IMR-90 (cell line): Measurements from ENCODE around the gene AKR1C8. TPM values are rescaled to one million over a fixed set of nuclear protein-coding genes. Genes with fewer than 3 reads are reported as not detected.

Experiments
- ATAC-seq: fragments of 200-7000 bp; cut with Tn5 transposase; 2 replicates; pipeline ENCODE4 v1.9.1; 2020; ENCODE audit warnings: low read depth, mild to moderate bottlenecking, moderate library complexity
- BruUV-seq: library from RNA; stranded (reverse); fragments of 400-500 nt; replicated peaks from 2 replicates; lab custom pipeline; 2021; lab: Mats Ljungman, UMichigan
- CTCF ChIA-PET: fragments of 300-600 bp; formaldehyde crosslinking; extraction: SDS; loops from one replicate; lab custom pipeline; 2021; ENCODE audit warnings: antibody characterized with exemption; lab: Yijun Ruan, JAX
- POLR2A ChIA-PET: fragments of 300-600 bp; sonication (Branson Sonifier 250); formaldehyde crosslinking; loops from one replicate; lab custom pipeline; 2022; ENCODE audit warnings: antibody characterized with exemption; ENCODE audit not compliant: unreplicated experiment; lab: Charles Lee
- DNase-seq: peaks from one replicate; pipeline ENCODE4 v3.0.0; 2013
- H2AFZ ChIP-seq: replicated peaks from 2 replicates; pipeline ENCODE3; 2013; ENCODE audit warnings: low read length, mild to moderate bottlenecking; ENCODE audit not compliant: poor library complexity
- H2AK5ac ChIP-seq: 2 replicates; pipeline ENCODE4 v1.6.1; 2013; ENCODE audit warnings: low read depth, low read length, inconsistent platforms
- H2AK9ac ChIP-seq: replicated peaks from 2 replicates; pipeline ENCODE3; 2013; ENCODE audit warnings: mild to moderate bottlenecking, low read depth, low read length, moderate library complexity; ENCODE audit not compliant: poor library complexity
- H2BK120ac ChIP-seq: 2 replicates; pipeline ENCODE4 v1.6.1; 2013; ENCODE audit warnings: low read depth, low read length, inconsistent platforms
- H2BK15ac ChIP-seq: 3 replicates; pipeline ENCODE4 v1.6.1; 2013; ENCODE audit warnings: low read depth, low read length, inconsistent platforms
- H2BK20ac ChIP-seq: 2 replicates; pipeline ENCODE4 v1.6.1; 2013; ENCODE audit warnings: low read depth, mild to moderate bottlenecking, inconsistent platforms, low read length, moderate library complexity
- H2BK5ac ChIP-seq: 2 replicates; pipeline ENCODE4 v1.6.1; 2013; ENCODE audit warnings: mild to moderate bottlenecking, low read depth, low read length, inconsistent platforms; ENCODE audit not compliant: poor library complexity, severe bottlenecking
- H3K14ac ChIP-seq: replicated peaks from 2 replicates; pipeline ENCODE4 v1.6.1; 2013; ENCODE audit warnings: low read depth, low read length, inconsistent platforms
- H3K18ac ChIP-seq: 2 replicates; pipeline ENCODE4 v1.6.1; 2013; ENCODE audit warnings: low read depth, low read length, control low read depth
- H3K23ac ChIP-seq: 2 replicates; pipeline ENCODE4 v1.6.1; 2013; ENCODE audit warnings: low read depth, low read length, inconsistent platforms
- H3K27ac ChIP-seq: 2 replicates; pipeline ENCODE4 v1.5.1; 2013; ENCODE audit warnings: mild to moderate bottlenecking, control low read depth, low read length; ENCODE audit not compliant: insufficient read depth
- H3K27me3 ChIP-seq: 2 replicates; pipeline ENCODE4 v1.6.1; 2013; ENCODE audit warnings: low read length; ENCODE audit not compliant: control insufficient read depth, insufficient read depth
- H3K36me3 ChIP-seq: 2 replicates; pipeline ENCODE4 v1.6.1; 2013; ENCODE audit warnings: low read length, mixed read lengths; ENCODE audit not compliant: control insufficient read depth, insufficient read depth
- H3K4ac ChIP-seq: 2 replicates; pipeline ENCODE4 v1.6.1; 2013; ENCODE audit warnings: low read depth, low read length, inconsistent platforms
- H3K4me1 ChIP-seq: 2 replicates; pipeline ENCODE4 v1.6.1; 2013; ENCODE audit warnings: low read length, mixed read lengths; ENCODE audit not compliant: control insufficient read depth, insufficient read depth
- H3K4me2 ChIP-seq: 2 replicates; pipeline ENCODE4 v1.6.1; 2013; ENCODE audit warnings: low read depth, mild to moderate bottlenecking, control low read depth, low read length, moderate library complexity
- H3K4me3 ChIP-seq: 2 replicates; pipeline ENCODE4 v1.5.1; 2013; ENCODE audit warnings: low read depth, mild to moderate bottlenecking, control low read depth, low read length, moderate library complexity; ENCODE audit not compliant: insufficient read depth
- H3K56ac ChIP-seq: 2 replicates; pipeline ENCODE4 v1.6.1; 2013; ENCODE audit warnings: low read length, inconsistent platforms; ENCODE audit not compliant: insufficient read depth; ENCODE audit errors: extremely low read depth
- H3K79me1 ChIP-seq, 2 experiments: 2 replicates each; pipeline ENCODE4 v1.6.1; 2013; ENCODE audit warnings: low read length in 2 of 2, inconsistent platforms in 1 of 2, low read depth in 1 of 2
- H3K9ac ChIP-seq: 2 replicates; pipeline ENCODE4 v1.6.1; 2013; ENCODE audit warnings: low read depth, low read length, control low read depth
- H3K9me1 ChIP-seq: 2 replicates; pipeline ENCODE4 v1.6.1; 2013; ENCODE audit warnings: low read length, inconsistent platforms; ENCODE audit not compliant: insufficient read depth
- H3K9me3 ChIP-seq: 2 replicates; pipeline ENCODE4 v1.6.1; 2013; ENCODE audit warnings: low read length; ENCODE audit not compliant: control insufficient read depth, insufficient read depth
- H4K20me1 ChIP-seq: 2 replicates; pipeline ENCODE4 v1.6.1; 2013; ENCODE audit warnings: low read length, inconsistent platforms; ENCODE audit not compliant: insufficient read depth
- H4K5ac ChIP-seq: 2 replicates; pipeline ENCODE4 v1.6.1; 2013; ENCODE audit warnings: mild to moderate bottlenecking, low read depth, low read length, control low read depth
- H4K8ac ChIP-seq, 2 experiments: 2 replicates each; pipeline ENCODE4 v1.6.1; 2013; ENCODE audit warnings: low read depth in 2 of 2, low read length in 2 of 2, control low read depth in 1 of 2, inconsistent platforms in 1 of 2
- H4K91ac ChIP-seq: 2 replicates; pipeline ENCODE4 v1.6.1; 2013; ENCODE audit warnings: low read depth, low read length, inconsistent platforms; ENCODE audit not compliant: insufficient read depth
- BHLHE40 ChIP-seq: fragments of 150-350 bp; IDR thresholded peaks from 2 replicates; pipeline ENCODE4 v1.6.1; 2016; ENCODE audit warnings: mild to moderate bottlenecking, low read depth, low read length
- CEBPB ChIP-seq: IDR thresholded peaks from 2 replicates; pipeline ENCODE4 v1.6.1; 2012; ENCODE audit warnings: low read depth, low read length, improper control_type of control experiment
- CHD1 ChIP-seq: IDR thresholded peaks from 2 replicates; pipeline ENCODE4 v1.6.1; 2012; ENCODE audit warnings: low read depth, low read length, improper control_type of control experiment
- CTCF ChIP-seq: conservative IDR thresholded peaks from 2 replicates; pipeline ENCODE4 v1.5.1; 2012; ENCODE audit warnings: mild to moderate bottlenecking, low read depth, low read length, improper control_type of control experiment
- FOS ChIP-seq: fragments of 150-350 bp; IDR thresholded peaks from 2 replicates; pipeline ENCODE4 v1.6.1; 2016; ENCODE audit warnings: low read depth, low read length
- MAFK ChIP-seq: IDR thresholded peaks from 2 replicates; pipeline ENCODE4 v1.6.1; 2012; ENCODE audit warnings: low read depth, low read length, improper control_type of control experiment
- NFE2L2 ChIP-seq: fragments of 150-350 bp; IDR thresholded peaks from 2 replicates; pipeline ENCODE4 v1.6.1; 2016; ENCODE audit warnings: low read depth, mild to moderate bottlenecking, low read length
- POLR2A ChIP-seq: IDR thresholded peaks from 2 replicates; pipeline ENCODE4 v1.6.1; 2012; ENCODE audit warnings: mild to moderate bottlenecking, low read depth, low read length
- RCOR1 ChIP-seq: IDR thresholded peaks from 2 replicates; pipeline ENCODE4 v1.6.1; 2012; ENCODE audit warnings: mild to moderate bottlenecking, low read length, improper control_type of control experiment; ENCODE audit not compliant: insufficient replicate concordance
- RFX5 ChIP-seq: IDR thresholded peaks from 2 replicates; pipeline ENCODE4 v1.8.0; 2012; ENCODE audit warnings: low read depth, mild to moderate bottlenecking, low read length, moderate library complexity
- USF2 ChIP-seq: fragments of 150-350 bp; IDR thresholded peaks from 2 replicates; pipeline ENCODE4 v1.6.1; 2017; ENCODE audit warnings: mild to moderate bottlenecking, antibody characterized with exemption, low read length, low read depth
- WGBS, 2 experiments: methylation state at CpG; one replicate each; pipeline versions ENCODE4 v1.1.5 to v1.1.7; 2013; ENCODE audit warnings: missing lambda C conversion rate in 2 of 2; ENCODE audit not compliant: insufficient read length in 1 of 2; ENCODE audit errors: extremely low coverage in 2 of 2; 5-methylcytosine and 5-hydroxymethylcytosine counted together
- dilution Hi-C: fragments of 300-500 bp; cut with HindIII; formaldehyde crosslinking; loops from one replicate; pipeline ENCODE4 v1.14.3; 2018; ENCODE audit warnings: low sequenced_read_pairs; ENCODE audit not compliant: unreplicated experiment
- in situ Hi-C: fragments of 300-500 bp; cut with MboI; formaldehyde crosslinking; loops from 3 replicates; pipeline ENCODE4 v1.14.3; 2019; ENCODE audit warnings: low sequenced_read_pairs, inconsistent platforms, mixed read lengths
- intact Hi-C: fragments of 100-400 bp; cut with micrococcal nuclease; formaldehyde crosslinking; loops from 2 replicates; pipeline ENCODE4 v1.10.0; 2022
- polyA plus RNA-seq, 3 experiments: library from polyadenylated mRNA; depleted of rRNA; stranded (reverse); fragments of >200 nt; gene quantifications; 2 replicates each; pipeline ENCODE4 v1.2.3, GENCODE V29; 2012; ENCODE audit warnings: low replicate concordance in 1 of 3
- total RNA-seq: library from RNA; depleted of rRNA; stranded (reverse); fragments of >200 nt; gene quantifications from 2 replicates; pipeline ENCODE4 v1.2.3, GENCODE V29; 2012

Gene AKR1C8
- total and polyA plus RNA-seq, 2 of the 4 experiments (the other 2 are of a cell fraction) = not detected

DNA sequence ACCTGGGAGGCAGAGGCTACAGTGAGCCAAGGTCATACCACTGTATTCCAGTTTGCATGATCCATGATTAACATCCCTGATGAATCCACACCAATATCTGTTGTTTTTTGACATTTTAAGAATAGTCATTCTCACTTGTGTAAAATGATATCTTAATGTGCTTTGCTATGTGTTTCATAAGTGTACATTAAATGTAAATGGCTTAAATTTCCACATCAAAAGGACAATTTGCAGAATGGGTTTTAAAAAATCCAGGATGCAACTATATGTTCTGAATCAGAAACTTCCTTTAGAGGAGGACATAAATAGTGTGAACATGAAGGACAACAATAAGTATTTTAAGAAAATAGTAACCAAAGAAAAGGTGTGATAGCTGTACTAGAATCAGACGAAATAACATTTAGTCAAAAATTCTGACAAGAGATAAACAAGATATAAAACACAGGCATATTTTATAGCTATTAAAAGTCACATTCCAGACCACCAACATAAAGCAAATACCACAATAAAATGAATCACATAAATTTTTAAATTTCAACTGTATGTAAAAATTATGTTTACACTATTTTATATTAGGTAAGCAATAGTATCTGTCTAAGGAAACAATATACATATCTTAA, 48.4 kb downstream of the AKR1C8 start:
- Histone ChIP-seq H3K9ac (no peak overlapping the region), H4K20me1 (no peaks in the 10 kb centered on the region), H4K8ac (no peak overlapping the region), H2AK9ac (no peak overlapping the region), H2BK120ac (no peak overlapping the region), H3K79me1 (no peaks in the 10 kb centered on the region), H3K4ac (no peak overlapping the region), H3K14ac (no peak overlapping the region), H3K9me1 (no peaks in the 10 kb centered on the region), H3K18ac (no peak overlapping the region), H3K9me3 (peaks cover 2% of the 10 kb centered on the region; the same call in 1 of the 2 replicates), H2BK15ac (no peak overlapping the region), H3K23ac (no peak overlapping the region), H2AFZ (no peak overlapping the region), H3K4me1 (no peaks in the 10 kb centered on the region), H3K4me3 (no peak overlapping the region), H3K27ac (no peak overlapping the region), H3K4me2 (no peak overlapping the region), H4K5ac (no peak overlapping the region), H3K27me3 (no peaks in the 10 kb centered on the region), H2BK20ac (no peak overlapping the region), H2AK5ac (no peak overlapping the region), H3K36me3 (no peaks in the 10 kb centered on the region), H3K56ac (no peak overlapping the region), H2BK5ac (no peak overlapping the region), H4K91ac (no peak overlapping the region)
- ChIA-PET CTCF (no interaction called here), POLR2A (no interaction called here)
- no CpG with 5 or more reads among the region's 1 CpG for WGBS, 2 experiments
- ATAC-seq = no peak
- intact Hi-C loops = no loop called here
- TF ChIP-seq MAFK (no peak), USF2 (no peak), FOS (no peak), CEBPB (no peak), RCOR1 (no peak), CTCF (no peak), NFE2L2 (no peak), BHLHE40 (no peak), RFX5 (no peak), POLR2A (no peak), CHD1 (no peak)
- in situ Hi-C loops = no loop called here
- DNase-seq = no peak
- no TSS peak for BruUV-seq
- dilution Hi-C loops = no loop called here
